Gastroesophageal sphincter (tissue), 4 donors: ENCODE measurements around the gene KLHL29. TPM values are rescaled to one million over a fixed set of nuclear protein-coding genes. Genes with fewer than 3 reads are reported as not detected.

Experiments
- ATAC-seq: fragments of 150-250 bp; one replicate; pipeline ENCODE4 v1.9.1; 2016; ENCODE audit warnings: mild to moderate bottlenecking, moderate library complexity
- H3K27ac ChIP-seq, 4 donors: fragments of 200-600 bp; sonication (generic) in 3 of 4; 1 replicate in 3 of 4; 2 replicates in 1 of 4; pipeline ENCODE4 v1.5.1; 2016 to 2019
- H3K27me3 ChIP-seq: fragments of 200-600 bp; sonication (generic); one replicate; pipeline ENCODE4 v1.5.1; 2019
- H3K36me3 ChIP-seq, 2 donors: fragments of 200-600 bp; sonication (generic); one replicate each; pipeline ENCODE4 v1.5.1; 2019; ENCODE audit warnings: control low read depth in 1 of 2
- H3K4me1 ChIP-seq, 3 donors: fragments of 200-600 bp; sonication (generic); 1 replicate in 2 of 3; 2 replicates in 1 of 3; pipeline ENCODE4 v1.5.1; 2016 to 2019; ENCODE audit warnings: control low read depth in 2 of 3
- H3K4me3 ChIP-seq, 2 donors: fragments of 200-600 bp; sonication (generic); one replicate each; pipeline ENCODE4 v1.5.1; 2019; ENCODE audit warnings: mild to moderate bottlenecking in 1 of 2, moderate library complexity in 1 of 2
- H3K9me3 ChIP-seq, 3 donors: fragments of 200-600 bp; sonication (generic); one replicate each; pipeline ENCODE4 v1.5.1; 2017 to 2019; ENCODE audit warnings: control low read depth in 2 of 3
- EP300 ChIP-seq: sonication (generic); formaldehyde crosslinking; IDR thresholded peaks from one replicate; pipeline ENCODE4 v1.6.1; 2017; ENCODE audit warnings: antibody characterized with exemption, mild to moderate bottlenecking
- POLR2A ChIP-seq, 2 donors: fragments of 450-650 bp; IDR thresholded peaks; one replicate each; pipeline ENCODE4 v1.6.1; 2017; ENCODE audit warnings: antibody characterized with exemption in 2 of 2, mild to moderate bottlenecking in 2 of 2, moderate library complexity in 1 of 2
- POLR2AphosphoS5 ChIP-seq: sonication (generic); formaldehyde crosslinking; IDR thresholded peaks from one replicate; pipeline ENCODE4 v1.6.1; 2017; ENCODE audit warnings: antibody characterized with exemption
- WGBS, 2 donors: methylation state at CpG; one replicate each; pipeline ENCODE4 v1.1.5; 2018; ENCODE audit warnings: low coverage in 1 of 2; 5-methylcytosine and 5-hydroxymethylcytosine counted together
- total RNA-seq, 4 donors: library from RNA; depleted of rRNA; stranded (reverse); fragments of >200 nt; gene quantifications; one replicate each; pipeline ENCODE4 v1.1.0, GENCODE V29; 2016
- TF ChIP-seq, protein P1 (sequence below), 4 experiments: fragments of 200-600 bp in 2 of 4; fragments of 450-650 bp in 2 of 4; sonication (generic) in 1 of 4; IDR thresholded peaks; one replicate each; pipeline ENCODE4 v1.5.1; 2017 to 2019; ENCODE audit warnings: antibody characterized with exemption in 4 of 4, mild to moderate bottlenecking in 2 of 4, moderate library complexity in 2 of 4

Gene KLHL29
- total RNA-seq, 4 donors from 2014 or later, result 15.2 to 31.5 (median 24.2) TPM

- 45 to 47% methylated on average over 3 of the region's 3 CpGs for WGBS, 2 donors
- TF ChIP-seq, protein P1, sequence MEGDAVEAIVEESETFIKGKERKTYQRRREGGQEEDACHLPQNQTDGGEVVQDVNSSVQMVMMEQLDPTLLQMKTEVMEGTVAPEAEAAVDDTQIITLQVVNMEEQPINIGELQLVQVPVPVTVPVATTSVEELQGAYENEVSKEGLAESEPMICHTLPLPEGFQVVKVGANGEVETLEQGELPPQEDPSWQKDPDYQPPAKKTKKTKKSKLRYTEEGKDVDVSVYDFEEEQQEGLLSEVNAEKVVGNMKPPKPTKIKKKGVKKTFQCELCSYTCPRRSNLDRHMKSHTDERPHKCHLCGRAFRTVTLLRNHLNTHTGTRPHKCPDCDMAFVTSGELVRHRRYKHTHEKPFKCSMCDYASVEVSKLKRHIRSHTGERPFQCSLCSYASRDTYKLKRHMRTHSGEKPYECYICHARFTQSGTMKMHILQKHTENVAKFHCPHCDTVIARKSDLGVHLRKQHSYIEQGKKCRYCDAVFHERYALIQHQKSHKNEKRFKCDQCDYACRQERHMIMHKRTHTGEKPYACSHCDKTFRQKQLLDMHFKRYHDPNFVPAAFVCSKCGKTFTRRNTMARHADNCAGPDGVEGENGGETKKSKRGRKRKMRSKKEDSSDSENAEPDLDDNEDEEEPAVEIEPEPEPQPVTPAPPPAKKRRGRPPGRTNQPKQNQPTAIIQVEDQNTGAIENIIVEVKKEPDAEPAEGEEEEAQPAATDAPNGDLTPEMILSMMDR (IDR thresholded peaks at IDR 0.05), result no peak
- TF ChIP-seq EP300, result no peak
- no peak for TF ChIP-seq POLR2A (IDR thresholded peaks at IDR 0.05)
- no peak for TF ChIP-seq POLR2AphosphoS5
- Histone ChIP-seq H3K27me3 (no peaks in the 10 kb centered on the region), H3K36me3 (no peaks in the 10 kb centered on the region), H3K4me3 (no peak overlapping the region), H3K27ac (no peak overlapping the region), H3K4me1 (no peaks in the 10 kb centered on the region), H3K9me3 (no peaks in the 10 kb centered on the region)
- no peak for ATAC-seq
These were observed 17.2 kb upstream of the KLHL29 start for GRCh38 chr2:23367760-23368159.

- H3K9me3 ChIP-seq, result no peaks in the 10 kb centered on the region
- no peaks in the 10 kb centered on the region for H3K36me3 ChIP-seq
- H3K27me3 ChIP-seq, result no peaks in the 10 kb centered on the region
- ATAC-seq, result no peak
- H3K4me3 ChIP-seq, result no peak overlapping the region
- H3K4me1 ChIP-seq, result no peaks in the 10 kb centered on the region
- H3K27ac ChIP-seq, result no peak overlapping the region
- TF ChIP-seq, protein P1 (IDR thresholded peaks at IDR 0.05), result no peak
- no peak for TF ChIP-seq POLR2A (IDR thresholded peaks at IDR 0.05)
- TF ChIP-seq EP300, result no peak
- no peak for TF ChIP-seq POLR2AphosphoS5
- 85 to 100% methylated on average over 1 to 7 of the region's 8 CpGs for WGBS, 2 donors
These were observed 11.3 kb upstream of the KLHL29 start for GRCh38 chr2:23373666-23374065.

DNA sequence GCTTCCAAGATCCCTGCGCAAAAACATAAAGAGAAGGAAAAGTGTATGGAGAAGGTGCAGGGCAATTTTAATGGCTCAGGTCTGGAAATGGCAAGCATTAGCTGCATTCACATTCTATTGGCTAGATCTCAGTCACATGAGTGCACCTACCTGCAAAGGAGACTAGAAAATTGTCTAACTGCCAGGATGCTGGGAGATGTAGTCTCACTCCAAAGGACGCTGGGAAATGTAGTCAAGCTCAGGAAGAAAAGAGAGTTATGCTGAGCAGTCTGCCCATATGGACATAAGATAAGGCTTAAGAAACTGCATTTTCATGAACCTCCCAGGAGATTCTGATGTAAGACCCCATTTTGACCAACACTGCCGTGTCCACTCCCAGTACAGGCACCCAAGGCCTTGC lies 9.5 kb upstream of the KLHL29 start:
- Histone ChIP-seq H3K4me1 (peaks cover 0 to 2% (median 0%) of the 10 kb centered on the region in 3 donors), H3K9me3 (no peaks in the 10 kb centered on the region), H3K4me3 (no peak overlapping the region), H3K27me3 (no peaks in the 10 kb centered on the region), H3K27ac (no peak overlapping the region), H3K36me3 (no peaks in the 10 kb centered on the region)
- 94 to 100% methylated on average over 2 to 3 of the region's 3 CpGs for WGBS, 2 donors
- ATAC-seq, result no peak
- TF ChIP-seq POLR2AphosphoS5, result no peak
- TF ChIP-seq, protein P1 (IDR thresholded peaks at IDR 0.05), result no peak
- no peak for TF ChIP-seq EP300
- TF ChIP-seq POLR2A (IDR thresholded peaks at IDR 0.05), result no peak

- no peak for TF ChIP-seq EP300
- Histone ChIP-seq H3K27me3 (no peaks in the 10 kb centered on the region), H3K27ac (no peak overlapping the region), H3K4me3 (no peak overlapping the region), H3K36me3 (no peaks in the 10 kb centered on the region), H3K9me3 (no peaks in the 10 kb centered on the region), H3K4me1 (peaks cover 0 to 8% (median 0%) of the 10 kb centered on the region in 3 donors)
- 89 to 92% methylated on average over 3 to 4 of the region's 5 CpGs for WGBS, 2 donors
- no peak for ATAC-seq
These were observed 8.9 kb upstream of the KLHL29 start for GRCh38 chr2:23376075-23376474.

- TF ChIP-seq EP300, result no peak
- TF ChIP-seq POLR2A (IDR thresholded peaks at IDR 0.05), result no peak
- no peak for TF ChIP-seq POLR2AphosphoS5
- TF ChIP-seq, protein P1 (IDR thresholded peaks at IDR 0.05), result no peak
- no peaks in the 10 kb centered on the region for H3K27me3 ChIP-seq
- WGBS, 2 donors, result 86 to 95% methylated on average over 5 to 7 of the region's 8 CpGs
- H3K9me3 ChIP-seq, result no peaks in the 10 kb centered on the region
- no peak overlapping the region for H3K27ac ChIP-seq
- H3K4me3 ChIP-seq, result no peak overlapping the region
- no peak for ATAC-seq
- H3K4me1 ChIP-seq, result peaks cover 0 to 9% (median 0%) of the 10 kb centered on the region in 3 donors
- no peaks in the 10 kb centered on the region for H3K36me3 ChIP-seq
These were observed 8.0 kb upstream of the KLHL29 start for GRCh38 chr2:23376972-23377371.
